ENCODE measurements around the gene SCYGR5.

SCYGR5 gene

DNA sequence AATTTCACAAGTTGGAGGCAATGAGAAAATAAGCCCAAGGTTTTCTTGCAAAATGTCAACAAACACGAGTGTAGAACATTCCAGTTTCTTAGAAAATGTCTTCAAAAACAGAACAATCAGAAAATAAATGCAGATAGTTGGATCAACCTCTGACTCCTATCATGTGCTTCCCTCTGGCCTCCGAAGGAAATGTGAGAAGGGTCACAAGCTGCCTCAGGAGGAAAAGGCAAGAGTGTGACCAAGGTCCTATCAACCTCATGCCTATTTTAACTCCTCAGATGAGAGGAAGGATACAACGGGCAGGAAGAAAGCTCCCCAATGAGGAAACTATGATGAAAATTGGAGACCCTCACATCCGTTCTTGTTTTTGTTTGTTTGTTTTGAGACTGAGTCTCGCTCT, 7.9 kb downstream of the SCYGR5 start:
- DNase-seq = no peak

DNA sequence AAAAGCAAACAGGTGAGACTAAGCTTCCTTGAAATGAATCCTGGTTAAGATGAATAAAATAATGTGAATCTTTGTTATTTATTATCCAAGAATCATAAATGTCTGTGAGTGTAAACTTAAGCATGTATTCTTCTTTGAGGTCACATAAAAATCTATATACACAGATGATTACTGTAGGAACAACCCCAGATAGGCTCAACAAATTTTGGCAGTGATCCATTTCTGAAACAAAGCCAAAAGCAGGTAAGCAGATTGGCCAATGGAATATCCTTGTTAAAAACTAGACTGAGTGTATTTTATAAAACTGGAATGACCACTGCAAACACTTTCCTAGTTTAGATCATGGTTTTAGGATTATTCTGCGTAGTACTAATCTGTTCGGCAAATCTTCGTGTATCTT, 11.3 kb downstream of the SCYGR5 start:
- no peak for DNase-seq

DNA sequence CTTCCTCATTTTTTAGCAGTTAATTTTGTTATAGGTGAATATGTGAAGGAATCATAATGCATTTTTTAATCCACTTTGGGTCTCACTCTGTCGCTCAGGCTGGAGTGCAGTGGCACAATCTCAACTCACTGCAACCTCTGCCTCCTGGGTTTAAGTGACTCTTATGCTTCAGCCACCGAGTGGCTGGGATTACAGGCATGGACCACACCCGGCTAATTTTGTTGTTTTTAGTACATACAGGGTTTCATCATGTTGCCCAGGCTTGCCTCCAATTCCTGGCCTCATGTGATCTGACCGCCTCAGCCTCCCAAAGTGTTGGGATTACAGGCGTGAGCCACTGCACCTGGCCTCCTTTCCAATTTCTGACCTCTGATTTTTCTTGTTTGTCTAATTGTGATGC, 17.7 kb downstream of the SCYGR5 start:
- DNase-seq = no peak

DNA sequence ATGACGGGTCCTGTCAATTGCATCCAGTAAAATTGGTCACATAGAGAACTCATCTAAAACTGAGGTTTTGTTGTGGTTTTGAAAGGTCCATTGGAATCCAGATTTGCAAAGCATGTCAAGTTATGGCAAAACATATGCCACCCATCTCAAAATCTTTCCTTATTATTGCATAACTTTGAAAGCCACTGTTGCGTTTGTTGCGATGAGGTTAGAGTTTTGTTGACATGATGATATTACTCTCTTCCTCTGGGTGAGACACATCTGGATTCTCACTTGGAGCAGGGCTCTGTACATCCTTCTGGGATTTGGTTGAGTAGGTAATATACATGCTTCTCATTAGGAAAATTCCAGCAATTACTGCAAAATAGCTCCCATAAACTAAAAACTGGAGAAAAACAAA, 20.6 kb downstream of the SCYGR5 start:
- no peak for DNase-seq

DNA sequence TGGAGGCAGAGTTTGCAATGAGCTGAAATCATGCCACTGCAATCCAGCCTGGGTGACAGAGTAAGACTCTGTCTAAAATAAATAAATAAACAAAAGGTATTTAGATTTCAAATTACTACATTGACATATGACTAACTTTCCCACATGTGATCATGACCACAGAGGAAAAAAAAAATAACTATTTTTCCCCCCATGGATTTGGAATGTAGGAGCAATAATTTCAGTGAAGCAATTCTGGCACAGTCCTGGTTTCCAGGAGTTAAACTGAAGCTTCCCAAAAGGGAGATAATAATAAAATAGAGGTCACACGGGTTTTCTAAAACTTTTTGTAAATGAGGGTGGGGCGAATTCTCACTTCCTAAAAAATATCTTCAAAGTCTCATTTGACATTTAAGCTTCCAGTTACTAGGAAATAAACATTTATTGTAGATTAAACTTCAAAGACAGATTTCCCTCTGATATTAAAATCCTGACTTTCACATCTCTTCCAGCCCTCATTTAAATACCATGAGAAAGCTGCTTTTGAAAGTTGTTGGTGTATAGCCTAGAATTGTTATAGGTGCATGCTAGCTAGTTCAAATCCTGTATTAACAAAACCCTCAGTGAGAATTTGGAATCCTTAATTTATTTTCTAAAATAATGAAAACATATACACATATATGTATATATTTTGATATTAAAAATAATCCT, 30.5 kb downstream of the SCYGR5 start:
- no peak for DNase-seq

DNA sequence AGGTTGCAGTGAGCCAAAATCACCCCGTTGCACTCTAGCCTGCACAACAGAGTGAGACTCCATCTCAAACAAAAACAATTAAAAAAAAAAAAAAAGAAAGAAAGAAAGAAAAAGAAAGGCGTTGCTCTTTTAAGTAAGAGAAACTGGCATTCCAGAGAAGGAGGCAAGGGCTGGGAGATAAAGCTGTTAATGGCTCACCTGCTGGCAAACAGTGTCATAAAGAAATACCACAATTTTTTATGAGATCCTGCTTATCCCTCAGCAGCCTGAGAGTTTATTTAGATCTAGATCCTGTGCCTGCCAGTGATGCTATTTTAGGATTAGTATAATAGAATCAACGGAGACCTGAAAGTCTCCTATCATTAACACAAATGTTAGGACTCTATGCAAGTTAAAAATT, 35.0 kb downstream of the SCYGR5 start:
- DNase-seq = no peak

DNA sequence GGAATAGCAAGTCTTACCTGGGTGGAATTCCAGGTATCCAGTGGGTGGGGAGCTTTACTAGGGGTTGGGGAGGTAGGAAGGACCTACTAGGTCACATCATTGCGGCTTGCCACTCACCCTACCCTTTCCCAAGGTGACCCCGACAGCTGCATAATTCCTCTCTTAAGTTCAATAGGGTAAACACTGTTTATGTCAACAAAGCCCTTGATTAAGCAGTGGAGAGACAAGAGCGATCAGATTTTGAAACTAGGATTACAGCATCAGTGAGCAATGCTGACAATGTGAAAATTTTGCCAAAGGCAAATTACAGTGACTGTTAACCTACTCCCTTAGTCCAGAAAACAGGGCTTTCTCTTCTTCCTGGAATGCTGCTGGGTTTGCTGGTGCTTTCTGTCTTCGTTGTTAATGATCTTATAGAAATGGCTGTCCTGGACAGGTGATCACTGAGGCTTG, 36.7 kb downstream of the SCYGR5 start:
- no peak for DNase-seq

DNA sequence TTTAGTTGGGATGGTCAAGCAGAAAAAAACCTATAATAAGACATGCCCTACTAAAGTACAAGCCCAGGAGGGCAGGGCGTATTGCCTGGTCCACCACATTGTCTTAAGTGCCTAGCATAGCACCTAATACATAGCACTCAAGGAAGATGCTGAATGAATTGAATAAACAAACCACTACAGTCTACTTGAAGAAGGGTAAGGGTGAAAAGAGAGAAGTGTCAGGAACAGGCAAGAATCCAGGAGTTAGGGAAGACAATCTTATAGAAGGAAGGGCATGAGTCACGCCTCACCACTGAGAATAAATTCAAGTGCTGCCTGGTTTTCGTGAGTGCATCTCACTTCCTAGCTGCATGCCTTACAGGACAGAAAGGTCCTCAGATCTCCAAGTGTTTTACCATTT, 37.4 kb downstream of the SCYGR5 start:
- DNase-seq = no peak

DNA sequence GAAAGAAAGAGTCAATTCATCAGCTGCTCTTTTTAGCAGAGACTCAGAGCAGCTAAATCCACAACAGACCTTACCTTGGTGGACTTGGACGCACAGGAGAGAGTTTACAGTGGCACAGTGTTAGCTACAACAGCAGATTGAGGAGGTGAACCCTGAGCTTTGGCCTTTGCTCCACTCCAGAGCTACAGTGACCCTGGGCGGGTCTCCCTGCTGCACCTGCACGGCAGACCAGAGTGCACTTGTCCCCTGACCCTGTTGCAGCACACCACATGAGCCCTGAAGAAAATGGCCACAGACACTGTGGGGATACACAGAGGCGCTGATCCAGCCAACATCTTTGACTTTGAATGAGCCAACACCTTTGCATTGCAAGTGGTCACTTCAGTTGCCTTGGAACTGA, 40.3 kb downstream of the SCYGR5 start:
- DNase-seq = no peak

DNA sequence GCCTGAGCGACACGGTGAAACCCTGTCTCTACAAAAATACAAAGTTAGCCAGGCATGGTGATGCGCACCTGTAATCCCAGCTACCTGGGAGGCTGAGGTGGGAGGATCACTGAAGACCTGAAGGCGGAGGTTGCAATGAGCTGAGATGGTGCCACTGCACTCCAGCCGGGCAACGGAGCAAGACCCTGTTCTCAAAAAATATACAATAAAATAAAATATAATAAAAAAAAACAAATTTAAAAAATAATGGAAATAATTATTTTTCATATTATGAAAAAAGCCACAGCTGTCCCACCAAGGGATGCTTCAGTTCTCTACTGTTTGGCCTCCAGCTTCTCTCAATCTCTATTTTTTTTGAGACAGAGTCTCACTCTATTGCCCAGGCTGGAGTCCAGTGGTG, 40.8 kb downstream of the SCYGR5 start:
- no peak for DNase-seq

DNA sequence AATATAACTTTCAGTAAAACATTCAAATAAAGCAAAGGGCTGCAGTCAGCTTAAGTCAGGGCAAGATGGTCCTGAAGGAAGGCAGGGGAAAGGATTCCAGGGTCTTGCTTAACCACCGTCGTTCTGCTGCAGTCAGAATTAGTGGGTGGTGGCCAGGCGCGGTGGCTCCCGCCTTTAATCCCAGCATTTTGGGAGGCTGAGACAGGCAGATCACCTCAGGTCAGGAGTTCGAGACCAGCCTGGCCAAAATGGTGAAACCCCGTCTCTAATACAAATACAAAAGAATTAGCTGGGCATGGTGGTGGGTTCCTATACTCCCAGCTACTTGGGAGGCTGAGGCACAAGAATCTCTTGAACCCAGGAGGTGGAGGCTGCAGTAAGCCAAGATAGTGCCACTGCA, 44.4 kb downstream of the SCYGR5 start:
- DNase-seq = no peak

DNA sequence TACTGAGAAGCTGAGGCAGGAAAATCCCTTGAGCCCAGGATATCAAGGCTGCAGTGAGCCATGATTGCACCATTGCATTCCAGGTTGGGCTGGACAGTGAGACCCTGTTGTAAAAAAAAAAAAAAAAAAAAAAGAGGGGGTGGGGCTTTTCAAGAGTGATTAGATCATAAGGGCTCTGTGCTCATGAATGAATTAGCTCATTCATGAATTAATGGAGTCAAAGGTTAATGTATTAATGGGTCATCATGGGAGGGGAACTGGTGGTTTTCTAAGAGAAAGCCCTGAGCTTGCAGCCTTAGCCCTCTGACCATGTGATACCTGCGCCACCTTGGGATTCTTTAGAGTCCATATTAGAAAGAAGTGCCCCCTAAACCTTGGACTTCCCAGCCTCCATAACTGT, 46.7 kb downstream of the SCYGR5 start:
- no peak for DNase-seq

DNA sequence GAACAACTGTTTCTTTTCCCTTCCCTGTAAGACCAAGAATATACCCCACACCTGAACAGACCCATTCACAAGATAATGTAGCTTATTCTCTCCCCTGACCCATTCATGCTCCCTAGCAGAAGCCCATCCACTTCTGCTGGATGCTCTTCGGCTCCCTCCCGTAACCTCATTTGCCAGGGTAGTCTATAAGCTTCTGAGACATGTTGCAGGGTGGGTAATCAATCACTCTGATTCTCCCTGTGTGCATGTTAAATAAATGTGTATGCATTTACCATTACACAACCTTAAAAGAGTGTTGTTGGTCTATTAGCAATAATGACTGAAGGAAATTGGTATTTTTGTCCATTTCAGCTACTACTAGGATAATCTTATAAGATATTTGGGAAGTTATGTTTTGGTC, 49.9 kb downstream of the SCYGR5 start:
- DNase-seq = no peak

Measured in inflammatory macrophage treated with lipopolysaccharide for 1 hour (primary cell).